SU-DHL-6 (cell line): Measurements from ENCODE around the gene GUCA2A.

Experiments used
- H2AFZ ChIP-seq: fragments of 200-600 bp; sonication (generic); 2 replicates; pipeline ENCODE4 v1.6.1; 2014; ENCODE audit warnings: low read depth, mild to moderate bottlenecking, moderate library complexity, mixed read lengths, antibody characterized with exemption, low read length; ENCODE audit not compliant: severe bottlenecking
- H3F3A ChIP-seq: fragments of 200-600 bp; shearing (Covaris generic); 2 replicates; pipeline ENCODE4 v1.6.0; 2016; ENCODE audit warnings: antibody characterized with exemption, mild to moderate bottlenecking; ENCODE audit not compliant: insufficient read depth
- H3K27ac ChIP-seq: fragments of 200-600 bp; sonication (generic); 2 replicates; pipeline ENCODE4 v1.5.1; 2016; ENCODE audit warnings: low read depth, mild to moderate bottlenecking, low read length, moderate library complexity, mixed read lengths
- H3K27me3 ChIP-seq: fragments of 200-600 bp; sonication (generic), shearing (Covaris generic); 2 replicates; pipeline ENCODE4 v1.6.0; 2014; ENCODE audit warnings: mild to moderate bottlenecking, low read length
- H3K36me3 ChIP-seq: fragments of 200-600 bp; sonication (generic); 2 replicates; pipeline ENCODE4 v1.6.1; 2014; ENCODE audit warnings: mild to moderate bottlenecking, low read length, mixed read lengths
- H3K4me2 ChIP-seq: fragments of 300-600, 200-600 bp; shearing (Covaris generic), sonication (generic); 2 replicates; pipeline ENCODE4 v1.6.0; 2014; ENCODE audit warnings: low read length, low read depth, mild to moderate bottlenecking; ENCODE audit not compliant: poor library complexity, severe bottlenecking
- H3K4me3 ChIP-seq: fragments of 200-600 bp; sonication (generic); 2 replicates; pipeline ENCODE4 v1.5.1; 2014; ENCODE audit warnings: antibody characterized with exemption, low read length, mild to moderate bottlenecking, mixed read lengths; ENCODE audit not compliant: insufficient read depth, poor library complexity, severe bottlenecking
- H3K79me2 ChIP-seq: fragments of 200-600 bp; sonication (generic); 2 replicates; pipeline ENCODE4 v1.6.1; 2014; ENCODE audit warnings: mild to moderate bottlenecking, low read length, moderate library complexity; ENCODE audit not compliant: insufficient read depth
- H3K9ac ChIP-seq: fragments of 200-600 bp; sonication (generic); 2 replicates; pipeline ENCODE4 v1.7.0; 2014; ENCODE audit warnings: mild to moderate bottlenecking, low read length
- H3K9me2 ChIP-seq: fragments of 200-600 bp; sonication (generic); replicated peaks from 2 replicates; pipeline ENCODE4 v1.6.1; 2014; ENCODE audit warnings: low read length; ENCODE audit not compliant: insufficient read depth
- H3K9me3 ChIP-seq: fragments of 200-600 bp; sonication (generic); 2 replicates; pipeline ENCODE4 v1.6.1; 2014; ENCODE audit warnings: low read length, mixed read lengths; ENCODE audit not compliant: insufficient read depth
- H4K20me1 ChIP-seq: fragments of 200-600 bp; sonication (generic); 2 replicates; pipeline ENCODE4 v1.6.1; 2014; ENCODE audit warnings: low read depth, mild to moderate bottlenecking, antibody characterized with exemption, low read length, moderate library complexity, mixed read lengths
- CTCF ChIP-seq: fragments of 200-600 bp; sonication (generic); IDR thresholded peaks from one replicate; pipeline ENCODE4 v1.5.1; 2017; ENCODE audit warnings: antibody characterized with exemption, mild to moderate bottlenecking, low read length, moderate library complexity; ENCODE audit not compliant: insufficient read depth, poor library complexity, severe bottlenecking
- EZH2phosphoT487 ChIP-seq: fragments of 200-600 bp; sonication (generic), shearing (Covaris generic); conservative IDR thresholded peaks from 2 replicates; pipeline ENCODE4 v1.6.1; 2018; ENCODE audit warnings: mild to moderate bottlenecking, antibody characterized with exemption, low read length, moderate library complexity, mixed read lengths

Gene GUCA2A

GRCh38 chr1:42198251-42198650 lies 33.7 kb upstream of the GUCA2A start:
- no peaks in the 10 kb centered on the region for H3K9me2 ChIP-seq
- H3K4me3 ChIP-seq, result no peak overlapping the region
- no peak overlapping the region for H3K27ac ChIP-seq
- H4K20me1 ChIP-seq, result no peaks in the 10 kb centered on the region
- H2AFZ ChIP-seq, result no peak overlapping the region
- no peaks in the 10 kb centered on the region for H3F3A ChIP-seq
- H3K4me2 ChIP-seq, result no peak overlapping the region
- H3K9me3 ChIP-seq, result no peaks in the 10 kb centered on the region
- H3K79me2 ChIP-seq, result no peaks in the 10 kb centered on the region
- no peak for TF ChIP-seq EZH2phosphoT487
- no peak for TF ChIP-seq CTCF
- peaks cover 23% of the 10 kb centered on the region for H3K36me3 ChIP-seq
- H3K27me3 ChIP-seq, result no peaks in the 10 kb centered on the region
- no peak overlapping the region for H3K9ac ChIP-seq

- peaks cover 14% of the 10 kb centered on the region for H3K36me3 ChIP-seq
- no peaks in the 10 kb centered on the region for H3K9me2 ChIP-seq
These were observed 31.3 kb upstream of the GUCA2A start for GRCh38 chr1:42195841-42196240.

DNA sequence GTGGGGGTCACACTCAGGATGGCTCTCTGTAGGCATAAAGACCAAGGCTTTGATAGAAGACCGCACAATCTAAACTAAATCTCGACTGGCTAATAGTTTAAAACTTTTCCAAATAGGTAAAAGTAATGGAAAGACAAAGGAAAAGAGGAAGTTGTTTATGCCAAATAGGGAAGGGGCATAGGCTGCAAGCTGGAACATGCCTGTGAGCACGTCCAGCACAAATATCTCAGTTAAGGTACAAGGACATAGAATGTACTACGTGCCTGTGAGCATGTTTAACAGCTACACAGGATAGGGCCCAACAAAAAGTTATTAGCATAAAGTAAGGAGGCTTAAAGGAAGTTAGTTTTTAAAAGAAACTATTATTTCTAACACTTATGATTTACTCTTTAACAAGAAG lies 27.6 kb upstream of the GUCA2A start:
- Histone ChIP-seq H3K27ac (no peak overlapping the region), H3K36me3 (peaks cover 23% of the 10 kb centered on the region), H3K4me2 (no peak overlapping the region), H3K9me2 (no peaks in the 10 kb centered on the region), H4K20me1 (no peaks in the 10 kb centered on the region), H3K79me2 (no peaks in the 10 kb centered on the region), H3F3A (no peaks in the 10 kb centered on the region; the same call in 1 of the 2 replicates), H3K4me3 (no peak overlapping the region), H3K9ac (no peak overlapping the region), H3K27me3 (no peaks in the 10 kb centered on the region), H2AFZ (no peak overlapping the region), H3K9me3 (no peaks in the 10 kb centered on the region)
- TF ChIP-seq EZH2phosphoT487 (no peak), CTCF (no peak)

More at GRCh38 chr1:42195841-42196240, 31.3 kb upstream of the GUCA2A start:
- H3K4me2 ChIP-seq, result no peak overlapping the region
- H3K27ac ChIP-seq, result no peak overlapping the region
- no peaks in the 10 kb centered on the region for H3K27me3 ChIP-seq
- H2AFZ ChIP-seq, result no peak overlapping the region
- TF ChIP-seq EZH2phosphoT487, result no peak
- no peak for TF ChIP-seq CTCF
- H4K20me1 ChIP-seq, result no peaks in the 10 kb centered on the region
- H3K9ac ChIP-seq, result no peak overlapping the region
- H3K9me3 ChIP-seq, result no peaks in the 10 kb centered on the region
- H3F3A ChIP-seq, result no peaks in the 10 kb centered on the region
- no peaks in the 10 kb centered on the region for H3K79me2 ChIP-seq
- H3K4me3 ChIP-seq, result no peak overlapping the region
